K562 (cell line): ENCODE measurements around the gene SMIM21. TPM values are rescaled to one million over a fixed set of nuclear protein-coding genes. Genes with fewer than 3 reads are reported as not detected.

ENCODE experiments used
- HDAC3 ChIP-seq: fragments of 450-650 bp; IDR thresholded peaks from 2 replicates; pipeline ENCODE4 v1.6.1; 2018; ENCODE audit warnings: borderline replicate concordance, mild to moderate bottlenecking, moderate library complexity; ENCODE audit not compliant: partially characterized antibody
- MTA1 ChIP-seq: fragments of 450-650 bp; IDR thresholded peaks from 2 replicates; pipeline ENCODE4 v1.6.1; 2017; ENCODE audit warnings: borderline replicate concordance
- polyA plus RNA-seq, 8 experiments: library from polyadenylated mRNA; depleted of rRNA in 4 of 8; stranded (reverse) in 5 of 8; unstranded in 3 of 8; fragments of >200 nt; fragmentation: Nextera tagmentation in 2 of 8; fragmentation: Illumina TruSeq in 1 of 8; extraction: Ambion mirVana in 2 of 8; extraction: Trizol in 1 of 8; gene quantifications; 2 replicates each; pipeline versions ENCODE4 v1.2.1 to v1.2.3, GENCODE V29; 2011 to 2014; ENCODE audit warnings: inconsistent platforms in 1 of 8, missing spikeins in 1 of 8
- total RNA-seq, 7 experiments: library from RNA; depleted of rRNA in 6 of 7; stranded (reverse); fragments of >200 nt in 6 of 7; fragmentation: Illumina TruSeq in 2 of 7; extraction: Trizol in 2 of 7; gene quantifications; 2 replicates each; pipeline versions ENCODE4 v1.2.1 to v1.2.3, GENCODE V29; 2011 to 2021; ENCODE audit warnings: low replicate concordance in 1 of 7
- TF ChIP-seq, protein P1 (sequence below): fragments of 450-650 bp; IDR thresholded peaks from 2 replicates; pipeline ENCODE4 v1.6.1; 2016; ENCODE audit warnings: low read depth, mild to moderate bottlenecking, moderate library complexity
- TF ChIP-seq, protein P2 (sequence below): fragments of 250-450 bp; sonication (Bioruptor Pico); IDR thresholded peaks from 2 replicates; pipeline ENCODE4 v1.8.0; 2022; ENCODE audit warnings: moderate library complexity, mild to moderate bottlenecking, inconsistent platforms
- TF ChIP-seq, protein P3 (sequence below): sonication (generic); formaldehyde crosslinking; IDR thresholded peaks from 2 replicates; pipeline ENCODE4 v1.8.1; 2023; ENCODE audit warnings: missing genetic modification reagents, mild to moderate bottlenecking, borderline replicate concordance
- TF ChIP-seq, protein P4 (sequence below): fragments of 450-650 bp; IDR thresholded peaks from 2 replicates; pipeline ENCODE4 v1.6.1; 2016; ENCODE audit warnings: antibody characterized with exemption

The SMIM21 gene
- total and polyA plus RNA-seq, 9 of the 15 experiments (the other 6 are each of a cell fraction or from before 2014, with no cell fraction given): not detected

DNA sequence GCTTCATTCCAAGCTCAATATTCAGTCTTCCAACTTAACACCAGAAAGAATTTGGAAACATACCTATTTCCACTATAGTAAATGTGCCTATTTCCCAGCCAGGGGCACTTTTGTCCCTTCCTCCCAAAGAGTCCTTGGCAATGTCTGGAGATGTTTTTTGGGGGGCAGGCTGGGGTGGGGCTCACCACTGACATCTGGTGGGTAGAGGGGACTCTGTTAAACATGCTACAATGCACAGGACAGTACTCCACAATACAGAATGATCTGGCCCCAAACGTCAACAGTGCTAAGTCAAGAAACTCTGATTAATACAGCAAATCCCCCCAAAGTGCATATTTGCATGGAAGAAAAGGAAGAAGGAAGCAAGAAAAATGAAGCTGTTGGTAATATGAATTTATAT lies 61.7 kb downstream of the SMIM21 start (continued):
- TF ChIP-seq, protein P1, sequence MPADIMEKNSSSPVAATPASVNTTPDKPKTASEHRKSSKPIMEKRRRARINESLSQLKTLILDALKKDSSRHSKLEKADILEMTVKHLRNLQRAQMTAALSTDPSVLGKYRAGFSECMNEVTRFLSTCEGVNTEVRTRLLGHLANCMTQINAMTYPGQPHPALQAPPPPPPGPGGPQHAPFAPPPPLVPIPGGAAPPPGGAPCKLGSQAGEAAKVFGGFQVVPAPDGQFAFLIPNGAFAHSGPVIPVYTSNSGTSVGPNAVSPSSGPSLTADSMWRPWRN: no peak
- TF ChIP-seq MTA1 (no peak), HDAC3 (no peak)
- TF ChIP-seq, protein P2, sequence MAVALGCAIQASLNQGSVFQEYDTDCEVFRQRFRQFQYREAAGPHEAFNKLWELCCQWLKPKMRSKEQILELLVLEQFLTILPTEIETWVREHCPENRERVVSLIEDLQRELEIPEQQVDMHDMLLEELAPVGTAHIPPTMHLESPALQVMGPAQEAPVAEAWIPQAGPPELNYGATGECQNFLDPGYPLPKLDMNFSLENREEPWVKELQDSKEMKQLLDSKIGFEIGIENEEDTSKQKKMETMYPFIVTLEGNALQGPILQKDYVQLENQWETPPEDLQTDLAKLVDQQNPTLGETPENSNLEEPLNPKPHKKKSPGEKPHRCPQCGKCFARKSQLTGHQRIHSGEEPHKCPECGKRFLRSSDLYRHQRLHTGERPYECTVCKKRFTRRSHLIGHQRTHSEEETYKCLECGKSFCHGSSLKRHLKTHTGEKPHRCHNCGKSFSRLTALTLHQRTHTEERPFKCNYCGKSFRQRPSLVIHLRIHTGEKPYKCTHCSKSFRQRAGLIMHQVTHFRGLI (CRISPR knock-in tag): no peak
- TF ChIP-seq, protein P3, sequence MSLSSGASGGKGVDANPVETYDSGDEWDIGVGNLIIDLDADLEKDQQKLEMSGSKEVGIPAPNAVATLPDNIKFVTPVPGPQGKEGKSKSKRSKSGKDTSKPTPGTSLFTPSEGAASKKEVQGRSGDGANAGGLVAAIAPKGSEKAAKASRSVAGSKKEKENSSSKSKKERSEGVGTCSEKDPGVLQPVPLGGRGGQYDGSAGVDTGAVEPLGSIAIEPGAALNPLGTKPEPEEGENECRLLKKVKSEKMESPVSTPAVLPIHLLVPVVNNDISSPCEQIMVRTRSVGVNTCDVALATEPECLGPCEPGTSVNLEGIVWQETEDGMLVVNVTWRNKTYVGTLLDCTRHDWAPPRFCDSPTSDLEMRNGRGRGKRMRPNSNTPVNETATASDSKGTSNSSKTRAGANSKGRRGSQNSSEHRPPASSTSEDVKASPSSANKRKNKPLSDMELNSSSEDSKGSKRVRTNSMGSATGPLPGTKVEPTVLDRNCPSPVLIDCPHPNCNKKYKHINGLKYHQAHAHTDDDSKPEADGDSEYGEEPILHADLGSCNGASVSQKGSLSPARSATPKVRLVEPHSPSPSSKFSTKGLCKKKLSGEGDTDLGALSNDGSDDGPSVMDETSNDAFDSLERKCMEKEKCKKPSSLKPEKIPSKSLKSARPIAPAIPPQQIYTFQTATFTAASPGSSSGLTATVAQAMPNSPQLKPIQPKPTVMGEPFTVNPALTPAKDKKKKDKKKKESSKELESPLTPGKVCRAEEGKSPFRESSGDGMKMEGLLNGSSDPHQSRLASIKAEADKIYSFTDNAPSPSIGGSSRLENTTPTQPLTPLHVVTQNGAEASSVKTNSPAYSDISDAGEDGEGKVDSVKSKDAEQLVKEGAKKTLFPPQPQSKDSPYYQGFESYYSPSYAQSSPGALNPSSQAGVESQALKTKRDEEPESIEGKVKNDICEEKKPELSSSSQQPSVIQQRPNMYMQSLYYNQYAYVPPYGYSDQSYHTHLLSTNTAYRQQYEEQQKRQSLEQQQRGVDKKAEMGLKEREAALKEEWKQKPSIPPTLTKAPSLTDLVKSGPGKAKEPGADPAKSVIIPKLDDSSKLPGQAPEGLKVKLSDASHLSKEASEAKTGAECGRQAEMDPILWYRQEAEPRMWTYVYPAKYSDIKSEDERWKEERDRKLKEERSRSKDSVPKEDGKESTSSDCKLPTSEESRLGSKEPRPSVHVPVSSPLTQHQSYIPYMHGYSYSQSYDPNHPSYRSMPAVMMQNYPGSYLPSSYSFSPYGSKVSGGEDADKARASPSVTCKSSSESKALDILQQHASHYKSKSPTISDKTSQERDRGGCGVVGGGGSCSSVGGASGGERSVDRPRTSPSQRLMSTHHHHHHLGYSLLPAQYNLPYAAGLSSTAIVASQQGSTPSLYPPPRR: no peak
- TF ChIP-seq, protein P4, sequence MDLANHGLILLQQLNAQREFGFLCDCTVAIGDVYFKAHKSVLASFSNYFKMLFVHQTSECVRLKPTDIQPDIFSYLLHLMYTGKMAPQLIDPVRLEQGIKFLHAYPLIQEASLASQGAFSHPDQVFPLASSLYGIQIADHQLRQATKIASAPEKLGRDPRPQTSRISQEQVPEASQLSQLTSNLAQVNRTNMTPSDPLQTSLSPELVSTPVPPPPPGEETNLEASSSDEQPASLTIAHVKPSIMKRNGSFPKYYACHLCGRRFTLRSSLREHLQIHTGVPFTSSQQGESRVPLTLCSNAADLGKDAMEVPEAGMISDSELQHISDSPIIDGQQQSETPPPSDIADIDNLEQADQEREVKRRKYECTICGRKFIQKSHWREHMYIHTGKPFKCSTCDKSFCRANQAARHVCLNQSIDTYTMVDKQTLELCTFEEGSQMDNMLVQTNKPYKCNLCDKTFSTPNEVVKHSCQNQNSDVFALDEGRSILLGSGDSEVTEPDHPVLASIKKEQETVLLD: no peak
- TF ChIP-seq, all 486 proteins: peak for 0
